CD4-positive, alpha-beta T cell (primary cell): ENCODE data around the gene NMT2. TPM values are rescaled to one million over a fixed set of nuclear protein-coding genes. Genes with fewer than 3 reads are reported as not detected.

ENCODE experiments used
- ATAC-seq: fragments of 200-7000 bp; cut with Tn5 transposase; one replicate; pipeline ENCODE4 v1.10.0; 2022; ENCODE audit warnings: mild to moderate bottlenecking; ENCODE audit not compliant: poor library complexity
- CTCF ChIA-PET: fragments of 350-600 bp; sonication (Branson Sonifier 250); formaldehyde crosslinking; loops from one replicate; lab custom pipeline; 2021; ENCODE audit warnings: antibody characterized with exemption, inconsistent platforms; lab: Charles Lee
- POLR2A ChIA-PET: fragments of 350-600 bp; sonication (Branson Sonifier 250); formaldehyde crosslinking; loops from one replicate; lab custom pipeline; 2021; ENCODE audit warnings: antibody characterized with exemption, inconsistent platforms; lab: Charles Lee
- DNase-seq, 14 experiments: peaks; one replicate each; pipeline ENCODE4 v3.0.0-alpha.2; 2013 to 2020; ENCODE audit warnings: mixed read lengths in 2 of 14
- H3K27ac ChIP-seq, 2 donors: one replicate each; pipeline versions ENCODE4 v1.5.1 to v1.7.0; 2013; ENCODE audit warnings: low read length in 2 of 2, low read depth in 1 of 2, mild to moderate bottlenecking in 1 of 2
- H3K27me3 ChIP-seq, 2 experiments: 1 replicate in 1 of 2; 2 replicates in 1 of 2; pipeline versions ENCODE4 v1.6.1 to v1.7.0; 2013; ENCODE audit warnings: low read length in 2 of 2, control low read depth in 1 of 2, mild to moderate bottlenecking in 1 of 2, moderate library complexity in 1 of 2; ENCODE audit not compliant: insufficient read depth in 2 of 2, control insufficient read depth in 1 of 2
- H3K36me3 ChIP-seq: one replicate; pipeline ENCODE4 v1.6.1; 2013; ENCODE audit warnings: low read length, control low read depth; ENCODE audit not compliant: insufficient read depth
- H3K4me1 ChIP-seq: one replicate; pipeline ENCODE4 v1.6.1; 2013; ENCODE audit warnings: low read length, control low read depth; ENCODE audit not compliant: insufficient read depth
- H3K4me3 ChIP-seq: one replicate; pipeline ENCODE4 v1.5.1; 2013; ENCODE audit warnings: mild to moderate bottlenecking, low read length, moderate library complexity
- H3K9me3 ChIP-seq, 2 experiments: 1 replicate in 1 of 2; 2 replicates in 1 of 2; pipeline versions ENCODE4 v1.6.1 to v1.7.0; 2013; ENCODE audit warnings: low read length in 2 of 2, mild to moderate bottlenecking in 2 of 2, control low read depth in 1 of 2, moderate library complexity in 1 of 2; ENCODE audit not compliant: control insufficient read depth in 1 of 2, insufficient read depth in 1 of 2
- H3K27ac Mint-ChIP-seq: one replicate; pipeline ENCODE4 v1.8.0; 2020; ENCODE audit warnings: mixed read lengths
- H3K27me3 Mint-ChIP-seq: one replicate; pipeline ENCODE4 v1.8.0; 2021; ENCODE audit warnings: mixed read lengths
- H3K36me3 Mint-ChIP-seq: one replicate; pipeline ENCODE4 v1.8.0; 2021; ENCODE audit warnings: low read depth, mixed read lengths
- H3K4me1 Mint-ChIP-seq: one replicate; pipeline ENCODE4 v1.8.0; 2021; ENCODE audit warnings: low read depth, mixed read lengths
- H3K4me3 Mint-ChIP-seq: one replicate; pipeline ENCODE4 v1.8.0; 2020; ENCODE audit warnings: mild to moderate bottlenecking, mixed read lengths
- H3K9me3 Mint-ChIP-seq: one replicate; pipeline ENCODE4 v1.8.0; 2020; ENCODE audit warnings: mixed read lengths
- CTCF ChIP-seq: fragments of 200-600 bp; IDR thresholded peaks from one replicate; pipeline ENCODE4 v1.8.0; 2022; ENCODE audit warnings: antibody characterized with exemption, mild to moderate bottlenecking
- intact Hi-C, 2 experiments: fragments of 100-400 bp; cut with DNase I in 1 of 2; cut with micrococcal nuclease in 1 of 2; formaldehyde crosslinking; loops; one replicate each; pipeline versions ENCODE4 v1.15.1 to v1.9.0; 2023 to 2025; cut with DNase I, micrococcal nuclease
- total RNA-seq, 174 experiments: library from RNA in 2 of 174; stranded (reverse) in 2 of 174; gene quantifications; one replicate each; pipeline ENCODE4 v1.2.3 and lab custom pipeline; 2021 to 2026

Gene NMT2
- total RNA-seq, 2 experiments from 2014 or later: 23.4 to 28.1 TPM

GRCh38 chr10:15213461-15213861 lies 45.0 kb upstream of the NMT2 start:
- H3K4me1 ChIP-seq: peaks cover 26% of the 10 kb centered on the region
- H3K36me3 ChIP-seq: peaks cover 9% of the 10 kb centered on the region
- H3K4me3 Mint-ChIP-seq: no peak overlapping the region
- DNase-seq (no peak), ATAC-seq (no peak)
- peaks cover 31% of the 10 kb centered on the region for H3K4me1 Mint-ChIP-seq
- H3K4me3 ChIP-seq: no peak overlapping the region
- TF ChIP-seq CTCF: no peak
- H3K36me3 Mint-ChIP-seq: peaks cover 27% of the 10 kb centered on the region
- H3K27ac ChIP-seq: no peak overlapping the region
- H3K27me3 Mint-ChIP-seq: no peaks in the 10 kb centered on the region
- no peaks in the 10 kb centered on the region for H3K9me3 Mint-ChIP-seq
- CTCF ChIA-PET: no interaction called here
- peaks cover 0 to 6% of the 10 kb centered on the region in 2 experiments for H3K9me3 ChIP-seq
- intact Hi-C loops: loop anchor here in 1 of 2 experiments (5.0 kb wide), 1 partner anchor 159 kb away; the partner anchor contains the start of gene FAM171A1
- no peak overlapping the region for H3K27ac Mint-ChIP-seq
- H3K27me3 ChIP-seq: no peaks in the 10 kb centered on the region
- POLR2A ChIA-PET: no interaction called here

GRCh38 chr10:15211464-15211979 lies 43.0 kb upstream of the NMT2 start:
- Histone ChIP-seq H3K36me3 (peaks cover 9% of the 10 kb centered on the region), H3K27me3 (no peaks in the 10 kb centered on the region), H3K27ac (no peak overlapping the region), H3K4me1 (peaks cover 45% of the 10 kb centered on the region), H3K4me3 (no peak overlapping the region), H3K9me3 (peaks cover 0 to 6% of the 10 kb centered on the region in 2 experiments)
- peaks cover 27% of the 10 kb centered on the region for H3K36me3 Mint-ChIP-seq
- no peak for TF ChIP-seq CTCF
- no peak overlapping the region for H3K4me3 Mint-ChIP-seq
- ATAC-seq: no peak
- peaks cover 50% of the 10 kb centered on the region for H3K4me1 Mint-ChIP-seq
- ChIA-PET POLR2A (interaction anchor here (1.4 kb wide), 1 partner anchor 26 kb away, joined by 3 read pairs; no protein-coding TSS in a partner anchor), CTCF (interaction anchor here (1.8 kb wide), 1 partner anchor 44 kb away, joined by 9 read pairs; the partner anchor contains the start of gene NMT2)
- no peaks in the 10 kb centered on the region for H3K9me3 Mint-ChIP-seq
- peak overlapping the region; percentile 98 for H3K27ac Mint-ChIP-seq
- intact Hi-C loops: loop anchor here in 1 of 2 experiments (5.0 kb wide), 1 partner anchor 161 kb away; the partner anchor contains the start of gene FAM171A1
- no peak for DNase-seq
- H3K27me3 Mint-ChIP-seq: no peaks in the 10 kb centered on the region

GRCh38 chr10:15210521-15210920 lies 42.0 kb upstream of the NMT2 start:
- POLR2A ChIA-PET: interaction anchor here (1.4 kb wide), 1 partner anchor 25 kb away, joined by 3 read pairs; no protein-coding TSS in a partner anchor
- Mint-ChIP-seq H3K4me3 (peak overlapping the region; percentile 45), H3K9me3 (no peaks in the 10 kb centered on the region), H3K27me3 (no peaks in the 10 kb centered on the region), H3K36me3 (peaks cover 22% of the 10 kb centered on the region), H3K27ac (peak overlapping the region; percentile 98), H3K4me1 (peaks cover 60% of the 10 kb centered on the region)
- intact Hi-C loops: loop anchor here in 1 of 2 experiments (5.0 kb wide), 1 partner anchor 162 kb away; the partner anchor contains the start of gene FAM171A1
- Histone ChIP-seq H3K36me3 (peaks cover 9% of the 10 kb centered on the region), H3K4me3 (no peak overlapping the region), H3K9me3 (peaks cover 0 to 6% of the 10 kb centered on the region in 2 experiments), H3K27me3 (no peaks in the 10 kb centered on the region), H3K4me1 (peaks cover 54% of the 10 kb centered on the region), H3K27ac (no peak overlapping the region)
- no peak for TF ChIP-seq CTCF
- no peak for DNase-seq
- CTCF ChIA-PET: interaction anchor here (1.8 kb wide), 1 partner anchor 43 kb away, joined by 9 read pairs; the partner anchor contains the start of gene NMT2
- no peak for ATAC-seq
